Mesendoderm (in vitro differentiated cells): ENCODE measurements around the gene NLK.
"Not testable (repeated sequence)": the region's sequence is repeated elsewhere in the genome, so short reads cannot be mapped to it uniquely, and the experiment has no call there.

ENCODE experiments used
- DNase-seq: peaks from one replicate; pipeline ENCODE4 v3.0.0; 2013
- H2AK5ac ChIP-seq: 2 replicates; pipeline ENCODE4 v1.6.1; 2013; ENCODE audit warnings: low read length, inconsistent platforms
- H2BK120ac ChIP-seq: 2 replicates; pipeline ENCODE4 v1.6.1; 2013; ENCODE audit warnings: low read depth, mild to moderate bottlenecking, low read length, moderate library complexity, mixed read lengths
- H2BK15ac ChIP-seq: replicated peaks from 2 replicates; pipeline ENCODE4 v1.6.1; 2013; ENCODE audit warnings: low read depth, mild to moderate bottlenecking, moderate library complexity
- H2BK5ac ChIP-seq: 2 replicates; pipeline ENCODE4 v1.6.1; 2013; ENCODE audit warnings: low read length, inconsistent platforms
- H3K18ac ChIP-seq: 2 replicates; pipeline ENCODE4 v1.6.1; 2013; ENCODE audit warnings: mild to moderate bottlenecking, low read length, mixed read lengths
- H3K23ac ChIP-seq: one replicate; pipeline ENCODE4 v1.6.1; 2013; ENCODE audit warnings: low read length
- H3K27ac ChIP-seq: 2 replicates; pipeline ENCODE4 v1.5.1; 2013; ENCODE audit warnings: low read depth, mild to moderate bottlenecking, inconsistent platforms, low read length, moderate library complexity
- H3K27me3 ChIP-seq: 2 replicates; pipeline ENCODE4 v1.6.1; 2013; ENCODE audit warnings: low read length, control low read depth, mild to moderate bottlenecking, inconsistent platforms; ENCODE audit not compliant: insufficient read depth, poor library complexity
- H3K36me3 ChIP-seq: 2 replicates; pipeline ENCODE4 v1.6.1; 2013; ENCODE audit warnings: low read length, inconsistent platforms; ENCODE audit not compliant: control insufficient read depth, insufficient read depth
- H3K4ac ChIP-seq: one replicate; pipeline ENCODE4 v1.6.1; 2013; ENCODE audit warnings: low read depth, mild to moderate bottlenecking, low read length, moderate library complexity
- H3K4me1 ChIP-seq: 2 replicates; pipeline ENCODE4 v1.6.1; 2013; ENCODE audit warnings: low read depth, low read length, inconsistent platforms; ENCODE audit not compliant: control insufficient read depth
- H3K4me2 ChIP-seq: 2 replicates; pipeline ENCODE4 v1.6.1; 2013; ENCODE audit warnings: low read length
- H3K4me3 ChIP-seq: 2 replicates; pipeline ENCODE4 v1.5.1; 2013; ENCODE audit warnings: mild to moderate bottlenecking, low read length
- H3K56ac ChIP-seq: one replicate; pipeline ENCODE4 v1.6.1; 2013; ENCODE audit warnings: low read length
- H3K79me1 ChIP-seq: 2 replicates; pipeline ENCODE4 v1.6.1; 2013; ENCODE audit warnings: low read length, inconsistent platforms
- H3K79me2 ChIP-seq: 2 replicates; pipeline ENCODE4 v1.6.1; 2013; ENCODE audit warnings: mild to moderate bottlenecking, low read length; ENCODE audit not compliant: control insufficient read depth, insufficient read depth
- H3K9ac ChIP-seq: 2 replicates; pipeline ENCODE4 v1.6.1; 2013; ENCODE audit warnings: low read length, inconsistent platforms
- H4K5ac ChIP-seq: one replicate; pipeline ENCODE4 v1.6.1; 2013; ENCODE audit warnings: low read length
- H4K8ac ChIP-seq: one replicate; pipeline ENCODE4 v1.6.1; 2013; ENCODE audit warnings: low read depth, mild to moderate bottlenecking, control low read depth, low read length, moderate library complexity
- WGBS: extraction: QIAGEN DNeasy Blood & Tissue Kit; methylation state at CpG from one replicate; pipeline ENCODE4 v1.1.7; 2013; ENCODE audit warnings: low lambda C conversion rate, missing lambda C conversion rate; ENCODE audit not compliant: insufficient coverage; ENCODE audit errors: extremely low coverage; 5-methylcytosine and 5-hydroxymethylcytosine counted together

Gene NLK

GRCh38 chr17:28031174-28031573 is 11.3 kb upstream of the NLK start:
- H3K36me3 ChIP-seq, result no peaks in the 10 kb centered on the region
- no peak overlapping the region for H3K4me3 ChIP-seq
- no peak overlapping the region for H3K18ac ChIP-seq
- H3K56ac ChIP-seq, result no peak overlapping the region
- H2BK5ac ChIP-seq, result no peak overlapping the region
- H3K4me2 ChIP-seq, result no peak overlapping the region
- no peak overlapping the region for H3K9ac ChIP-seq
- H4K8ac ChIP-seq, result no peak overlapping the region
- H2AK5ac ChIP-seq, result no peak overlapping the region
- no peak overlapping the region for H3K4ac ChIP-seq
- H2BK120ac ChIP-seq, result no peak overlapping the region
- H3K27ac ChIP-seq, result no peak overlapping the region
- no peak overlapping the region for H4K5ac ChIP-seq
- no peak overlapping the region for H3K23ac ChIP-seq
- no peaks in the 10 kb centered on the region for H3K79me1 ChIP-seq
- no peaks in the 10 kb centered on the region for H3K27me3 ChIP-seq
- H3K4me1 ChIP-seq, result no peaks in the 10 kb centered on the region
- no peak for DNase-seq
- no peaks in the 10 kb centered on the region for H3K79me2 ChIP-seq
- no peak overlapping the region for H2BK15ac ChIP-seq
- no CpG with 5 or more reads among the region's 6 CpGs for WGBS

DNA sequence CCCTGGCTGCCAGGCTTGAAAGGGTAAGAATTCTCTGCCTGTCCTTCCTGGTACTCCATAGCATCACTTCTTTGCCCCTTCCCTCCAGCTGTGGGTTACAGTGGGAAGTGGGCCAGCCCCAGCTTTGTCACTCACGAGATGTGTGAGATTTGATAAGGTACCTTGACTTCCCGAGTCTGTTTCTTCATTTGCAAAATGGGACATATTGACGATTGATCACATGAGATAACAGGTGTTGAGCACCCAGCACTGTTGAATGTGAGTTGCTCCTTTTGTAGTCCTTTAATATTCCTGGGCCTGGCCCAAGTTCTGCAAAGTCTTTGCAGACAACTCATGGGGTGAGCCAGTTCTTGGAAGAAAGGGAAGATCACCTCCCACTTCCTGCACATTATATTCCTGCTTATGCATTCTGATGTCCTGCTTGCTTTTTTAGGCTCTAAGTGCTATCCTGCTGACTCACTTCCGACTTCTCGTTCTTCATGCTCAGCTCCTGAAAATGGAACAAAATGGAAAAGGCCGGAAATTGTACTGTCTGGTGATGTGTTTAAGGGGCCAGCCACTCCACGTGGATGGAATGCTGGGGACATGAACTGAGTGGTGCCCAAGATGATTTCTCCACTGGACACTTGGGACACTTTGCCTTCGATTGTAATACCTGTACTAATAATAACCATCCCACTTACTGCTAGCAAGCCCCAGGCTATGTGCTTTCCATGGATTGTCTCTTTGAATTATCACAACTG is 8.3 kb upstream of the NLK start:
- Histone ChIP-seq H3K4me1 (no peaks in the 10 kb centered on the region), H3K4ac (no peak overlapping the region), H3K4me2 (no peak overlapping the region), H4K8ac (no peak overlapping the region), H2BK15ac (no peak overlapping the region), H4K5ac (no peak overlapping the region), H3K18ac (no peak overlapping the region), H2BK120ac (no peak overlapping the region), H3K27me3 (no peaks in the 10 kb centered on the region), H2AK5ac (no peak overlapping the region), H3K23ac (no peak overlapping the region), H3K36me3 (no peaks in the 10 kb centered on the region), H3K27ac (no peak overlapping the region), H3K79me2 (no peaks in the 10 kb centered on the region), H3K4me3 (no peak overlapping the region), H3K9ac (no peak overlapping the region), H2BK5ac (no peak overlapping the region), H3K79me1 (no peaks in the 10 kb centered on the region), H3K56ac (no peak overlapping the region)
- WGBS, result no CpG with 5 or more reads among the region's 8 CpGs
- no peak for DNase-seq

DNA sequence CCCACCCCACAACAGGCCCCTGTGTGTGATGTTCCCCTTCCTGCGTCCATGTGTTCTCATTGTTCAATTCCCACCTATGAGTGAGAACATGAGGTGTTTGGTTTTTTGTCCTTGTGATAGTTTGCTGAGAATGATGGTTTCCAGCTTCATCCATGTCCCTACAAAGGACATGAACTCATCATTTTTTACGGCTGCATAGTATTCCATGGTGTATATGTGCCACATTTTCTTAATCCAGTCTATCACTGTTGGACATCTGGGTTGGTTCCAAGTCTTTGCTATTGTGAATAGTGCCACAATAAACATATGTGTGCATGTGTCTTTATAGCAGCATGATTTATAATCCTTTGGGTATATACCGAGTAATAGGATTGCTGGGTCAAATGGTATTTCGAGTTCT is 7.0 kb upstream of the NLK start:
- not testable (repeated sequence) for H3K56ac ChIP-seq, H3K4me2 ChIP-seq, H3K4me1 ChIP-seq, H3K79me2 ChIP-seq, DNase-seq, H3K4me3 ChIP-seq, H3K79me1 ChIP-seq, H3K18ac ChIP-seq, H2AK5ac ChIP-seq, H3K27me3 ChIP-seq, H3K4ac ChIP-seq, H3K27ac ChIP-seq, H2BK15ac ChIP-seq, H3K9ac ChIP-seq, H4K5ac ChIP-seq, H3K23ac ChIP-seq, H2BK5ac ChIP-seq, H4K8ac ChIP-seq, H3K36me3 ChIP-seq, H2BK120ac ChIP-seq
- WGBS, result no CpG with 5 or more reads among the region's 4 CpGs

- H2BK5ac ChIP-seq, H4K5ac ChIP-seq, H3K27ac ChIP-seq, H3K18ac ChIP-seq, H2AK5ac ChIP-seq, H2BK15ac ChIP-seq, H3K79me2 ChIP-seq, H3K23ac ChIP-seq, H4K8ac ChIP-seq, H3K4me1 ChIP-seq, DNase-seq, H3K79me1 ChIP-seq, H3K4me2 ChIP-seq, H3K56ac ChIP-seq, H3K36me3 ChIP-seq, H3K4ac ChIP-seq, H3K4me3 ChIP-seq, H2BK120ac ChIP-seq, H3K9ac ChIP-seq, H3K27me3 ChIP-seq: not testable (repeated sequence)
- WGBS, result no CpG with 5 or more reads among the region's 2 CpGs
Measured at GRCh38 chr17:28035884-28036283, 6.6 kb upstream of the NLK start.

DNA sequence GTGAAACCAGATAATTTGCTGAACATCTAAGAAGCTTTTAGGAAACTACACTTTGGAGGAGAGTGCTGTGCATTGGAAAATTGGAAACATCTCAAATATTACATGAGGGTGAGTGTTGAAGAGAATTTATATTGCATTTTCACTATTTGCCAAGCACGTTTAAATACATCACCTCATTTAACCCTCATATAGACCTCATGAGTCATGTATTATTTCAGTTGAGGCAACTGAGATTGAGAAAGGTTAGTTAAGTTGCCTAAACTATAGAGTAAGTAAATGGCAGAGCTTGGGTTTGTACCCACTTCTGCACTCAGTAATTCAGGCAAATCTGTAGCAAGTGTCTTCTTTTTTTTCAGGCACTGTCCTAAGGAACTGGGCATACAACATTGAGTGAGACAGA is 3.7 kb upstream of the NLK start:
- no peak for DNase-seq
- Histone ChIP-seq H2BK15ac (no peak overlapping the region), H2BK120ac (no peak overlapping the region), H4K8ac (no peak overlapping the region), H3K4me2 (no peak overlapping the region), H3K23ac (no peak overlapping the region), H3K27ac (no peak overlapping the region), H3K9ac (no peak overlapping the region), H3K4me1 (peaks cover 9% of the 10 kb centered on the region), H3K4me3 (no peak overlapping the region), H3K79me1 (peaks cover 9% of the 10 kb centered on the region), H3K27me3 (no peaks in the 10 kb centered on the region), H3K79me2 (peaks cover 17% of the 10 kb centered on the region), H2AK5ac (no peak overlapping the region), H3K36me3 (no peaks in the 10 kb centered on the region), H3K18ac (no peak overlapping the region), H3K4ac (no peak overlapping the region), H4K5ac (no peak overlapping the region), H2BK5ac (no peak overlapping the region), H3K56ac (no peak overlapping the region)
- WGBS, result no CpG with 5 or more reads among the region's 1 CpG

DNA sequence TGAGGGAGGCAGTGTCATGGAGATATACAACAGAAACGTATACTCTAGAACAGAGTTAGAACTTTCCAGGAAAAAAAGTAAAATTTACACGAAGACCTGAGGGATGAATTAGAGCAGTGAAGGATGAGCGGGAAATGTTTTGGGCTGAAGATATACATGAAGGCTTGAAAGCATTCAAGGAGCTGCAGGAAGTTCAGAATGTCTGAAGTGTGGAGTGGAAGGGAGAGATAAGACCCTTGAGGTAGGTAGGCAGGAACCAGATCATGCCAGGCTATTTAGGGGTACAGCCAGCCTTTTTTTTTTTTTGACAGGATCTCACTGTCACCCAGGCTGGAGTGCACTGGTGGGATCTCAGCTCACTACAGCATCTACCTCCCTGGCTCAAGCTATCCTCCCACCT is 3.2 kb upstream of the NLK start:
- H3K4me3 ChIP-seq, result no peak overlapping the region
- no peaks in the 10 kb centered on the region for H3K27me3 ChIP-seq
- peaks cover 9% of the 10 kb centered on the region for H3K79me1 ChIP-seq
- H3K4me1 ChIP-seq, result peaks cover 9% of the 10 kb centered on the region
- no peak overlapping the region for H3K56ac ChIP-seq
- no peak overlapping the region for H2BK120ac ChIP-seq
- H2AK5ac ChIP-seq, result no peak overlapping the region
- DNase-seq, result no peak
- no peaks in the 10 kb centered on the region for H3K36me3 ChIP-seq
- H3K18ac ChIP-seq, result no peak overlapping the region
- peaks cover 20% of the 10 kb centered on the region for H3K79me2 ChIP-seq
- no peak overlapping the region for H4K8ac ChIP-seq
- no peak overlapping the region for H3K4ac ChIP-seq
- no CpG with 5 or more reads among the region's 3 CpGs for WGBS
- no peak overlapping the region for H2BK5ac ChIP-seq
- H3K4me2 ChIP-seq, result no peak overlapping the region
- H4K5ac ChIP-seq, result no peak overlapping the region
- no peak overlapping the region for H3K9ac ChIP-seq
- H3K23ac ChIP-seq, result no peak overlapping the region
- no peak overlapping the region for H2BK15ac ChIP-seq
- no peak overlapping the region for H3K27ac ChIP-seq
